ENCODE data around the gene HOXB9.
A peak's percentile ranks its signal among the peaks of the same experiment; 100 is the strongest.

The HOXB9 gene

DNA sequence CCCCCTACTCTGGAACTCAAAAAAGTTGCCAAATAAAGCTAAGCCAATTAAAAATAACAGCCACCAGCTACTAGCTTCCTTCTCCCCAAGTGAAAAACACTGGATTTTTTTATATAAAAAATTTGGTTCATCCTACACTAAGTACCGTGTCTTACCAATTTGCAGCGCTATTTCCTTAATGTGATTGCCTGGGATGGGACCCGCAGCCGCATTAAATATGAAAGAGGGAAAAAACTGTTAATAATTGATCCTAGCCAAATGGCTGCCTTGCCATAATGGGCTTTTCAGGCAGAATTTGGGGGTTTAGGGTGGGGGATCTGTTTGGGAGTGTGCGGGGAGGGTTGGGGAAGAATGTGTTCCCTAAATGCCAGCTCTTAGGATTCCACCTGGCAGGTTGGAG, 2.0 kb downstream of the HOXB9 start:
- DNase-seq (ENCODE audit: low read depth): no peak

DNA sequence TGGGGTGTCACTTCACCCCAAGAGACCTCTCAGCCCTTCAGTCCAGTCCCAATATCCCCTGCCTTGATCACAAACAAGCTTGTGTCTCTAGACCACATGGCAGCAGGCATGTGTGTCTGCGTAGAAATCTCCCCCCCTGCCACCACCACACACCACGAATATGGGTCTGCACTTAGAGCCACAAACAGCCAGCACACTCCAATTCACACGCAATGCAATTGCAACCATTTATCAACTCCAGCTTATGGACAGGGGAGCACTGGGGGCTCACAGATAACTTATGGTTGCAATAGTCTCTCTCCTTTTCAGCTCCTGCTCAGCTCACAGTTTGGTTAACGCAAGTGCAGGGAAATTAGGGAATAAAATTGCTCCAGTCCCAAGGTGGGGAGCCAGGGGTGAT, 2.6 kb downstream of the HOXB9 start:
- no peak for DNase-seq (ENCODE audit: low read depth)

DNA sequence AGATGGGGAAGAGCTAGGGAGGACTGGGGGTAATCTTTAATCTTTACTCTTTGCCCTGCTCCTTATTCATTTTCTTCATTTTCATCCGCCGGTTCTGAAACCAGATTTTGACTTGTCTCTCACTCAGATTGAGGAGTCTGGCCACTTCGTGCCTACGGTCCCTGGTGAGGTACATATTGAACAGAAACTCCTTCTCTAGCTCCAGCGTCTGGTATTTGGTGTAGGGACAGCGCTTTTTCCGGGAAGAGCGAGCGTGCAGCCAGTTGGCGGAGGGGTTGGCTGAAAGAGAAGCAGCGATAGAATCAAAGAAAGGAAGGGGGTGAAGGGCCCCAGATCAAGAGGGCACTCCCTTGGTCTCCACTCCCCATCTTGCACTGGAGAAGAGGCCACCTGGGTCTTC, 3.3 kb downstream of the HOXB9 start:
- no peak for DNase-seq (ENCODE audit: low read depth)

- DNase-seq (ENCODE audit: low read depth): no peak
Measured at GRCh38 chr17:48621410-48622392, 4.5 kb downstream of the HOXB9 start.

- no peak for DNase-seq (ENCODE audit: low read depth)
Measured at GRCh38 chr17:48620461-48621139, 5.6 kb downstream of the HOXB9 start.

DNA sequence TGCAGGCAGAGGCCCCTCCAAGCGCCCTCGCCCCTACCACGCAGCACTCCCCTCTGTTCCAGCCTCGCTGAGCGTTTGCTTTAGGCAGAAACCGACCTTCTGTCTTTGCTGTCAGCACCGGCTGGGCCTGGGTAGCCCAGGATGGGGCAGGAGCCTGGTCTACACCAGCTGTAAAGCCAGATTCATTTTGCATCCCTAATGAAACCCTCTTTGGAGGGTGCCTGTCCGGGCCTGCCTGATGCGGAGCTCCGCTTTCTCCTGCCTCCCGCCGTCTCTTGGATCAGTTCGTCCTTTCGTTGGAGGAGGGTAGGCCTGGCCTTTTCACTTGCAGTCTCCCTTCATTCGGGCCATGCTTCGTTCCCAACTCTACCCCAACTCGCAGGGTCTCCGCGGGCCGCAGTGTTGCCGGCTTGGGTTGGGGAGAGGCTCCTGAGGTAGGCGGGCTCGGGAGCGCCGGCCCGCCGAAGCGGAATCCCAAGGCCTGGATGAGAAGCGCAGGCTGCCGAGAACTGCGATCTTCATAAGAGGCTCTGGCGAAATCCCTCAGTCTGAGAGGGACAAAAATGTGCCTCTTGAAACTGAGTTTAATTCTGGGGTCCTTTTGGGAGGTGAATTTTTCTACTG, 6.2 kb downstream of the HOXB9 start:
- no peak for DNase-seq (ENCODE audit: low read depth)

DNA sequence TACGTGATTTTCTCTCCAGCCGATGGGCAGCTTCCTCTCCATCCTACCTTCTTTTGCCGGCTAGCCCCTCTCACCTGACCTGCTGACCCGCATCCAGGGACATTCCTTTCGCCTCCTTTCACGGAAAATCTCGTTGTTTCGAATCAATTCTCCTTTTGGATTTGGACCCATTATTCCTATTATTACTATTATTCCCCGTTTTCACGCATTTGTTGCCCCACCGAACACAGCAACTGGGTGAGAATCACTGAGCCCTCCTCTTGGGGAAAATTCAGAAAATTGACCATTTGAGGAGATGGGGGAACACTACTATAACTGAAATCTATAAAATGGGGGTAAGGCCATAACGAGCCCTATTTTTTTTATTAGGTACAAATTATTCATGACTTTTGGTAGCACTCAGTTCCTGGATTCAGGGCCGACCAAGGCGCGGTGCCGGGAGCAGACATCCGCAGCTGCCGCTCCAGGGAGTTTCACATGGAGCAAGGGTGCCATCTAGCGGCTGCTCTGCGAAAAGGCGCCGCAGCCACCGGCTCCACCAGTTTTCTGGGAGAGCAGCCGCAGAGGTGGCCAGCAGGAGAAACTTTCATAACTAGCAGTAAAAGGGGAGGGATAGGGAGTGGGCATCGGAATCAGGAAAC, 7.8 kb downstream of the HOXB9 start:
- peak; percentile 73 for DNase-seq (ENCODE audit: low read depth)

DNA sequence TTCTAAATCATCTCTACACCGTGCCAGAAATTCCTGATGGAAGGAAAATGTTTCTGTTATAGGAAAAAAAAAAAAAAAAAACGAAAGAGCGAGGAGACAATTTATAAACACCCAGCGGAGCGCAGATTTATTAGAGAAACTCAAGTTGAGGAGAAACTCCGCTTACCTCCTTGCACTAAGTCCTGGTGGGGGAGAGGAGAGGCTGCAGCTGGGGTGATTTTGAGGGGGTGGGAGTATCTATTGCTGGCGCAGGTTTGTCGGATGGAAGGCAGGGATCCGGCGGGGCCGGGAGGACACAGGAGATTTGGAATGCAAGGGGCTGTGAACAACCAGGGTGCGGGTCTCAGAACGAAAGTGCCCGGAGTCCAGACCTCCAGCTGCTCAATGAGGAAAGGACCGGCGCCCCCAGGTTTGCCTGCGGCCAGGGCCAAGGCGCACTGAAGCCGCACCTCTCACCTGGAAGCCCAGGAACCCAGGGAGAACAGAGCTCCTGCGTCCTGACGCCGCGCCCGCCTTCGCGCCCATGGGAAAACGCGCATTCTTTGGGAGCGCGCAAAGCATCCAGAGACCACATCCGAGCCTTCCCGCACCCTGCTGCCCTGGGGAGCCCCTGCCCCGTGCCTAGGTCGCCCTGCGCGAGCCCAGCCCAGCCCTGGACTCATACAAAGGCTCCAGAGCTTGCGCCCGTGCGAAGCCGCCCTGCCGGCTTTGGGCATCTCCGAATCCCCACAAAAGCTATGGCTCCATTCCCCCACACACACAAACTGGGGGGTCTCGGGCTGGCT, 8.5 kb downstream of the HOXB9 start:
- DNase-seq (ENCODE audit: low read depth): no peak

DNA sequence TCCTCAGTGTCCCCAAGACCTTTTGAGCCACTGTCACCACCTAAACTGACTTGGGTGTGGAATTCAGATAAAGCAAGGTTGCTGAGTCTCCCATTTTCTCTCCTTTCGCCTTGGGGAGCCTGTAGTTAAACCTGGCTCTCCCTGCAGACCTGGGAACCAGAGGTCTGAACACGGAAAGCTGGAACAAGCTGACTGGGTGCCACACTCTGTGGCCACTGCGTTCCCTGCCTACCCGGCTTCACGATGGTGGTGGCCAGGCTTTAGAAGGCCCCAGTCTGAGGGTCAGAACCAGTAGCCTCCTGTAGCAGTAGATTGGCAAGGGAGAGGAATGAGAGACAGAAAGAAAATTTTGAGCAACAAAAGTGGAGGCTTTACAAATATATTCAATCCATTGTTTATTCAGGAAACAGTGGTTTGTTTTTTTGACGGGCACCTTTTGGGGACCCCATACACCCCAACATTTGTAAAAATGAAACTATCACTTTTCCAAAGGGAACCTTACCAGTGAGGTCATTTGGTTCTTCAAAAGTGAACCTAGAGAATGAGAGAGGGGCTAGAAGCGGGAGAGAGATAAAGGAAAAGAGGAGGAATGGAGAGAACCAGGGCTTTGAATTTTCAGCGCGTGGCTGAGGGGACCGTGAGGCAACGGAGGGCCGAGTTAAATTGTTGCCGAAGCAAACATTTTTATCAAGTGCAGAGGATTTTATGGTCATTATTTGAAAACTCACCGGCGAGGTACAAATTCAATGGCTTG, 9.3 kb downstream of the HOXB9 start:
- DNase-seq (ENCODE audit: low read depth): no peak

DNA sequence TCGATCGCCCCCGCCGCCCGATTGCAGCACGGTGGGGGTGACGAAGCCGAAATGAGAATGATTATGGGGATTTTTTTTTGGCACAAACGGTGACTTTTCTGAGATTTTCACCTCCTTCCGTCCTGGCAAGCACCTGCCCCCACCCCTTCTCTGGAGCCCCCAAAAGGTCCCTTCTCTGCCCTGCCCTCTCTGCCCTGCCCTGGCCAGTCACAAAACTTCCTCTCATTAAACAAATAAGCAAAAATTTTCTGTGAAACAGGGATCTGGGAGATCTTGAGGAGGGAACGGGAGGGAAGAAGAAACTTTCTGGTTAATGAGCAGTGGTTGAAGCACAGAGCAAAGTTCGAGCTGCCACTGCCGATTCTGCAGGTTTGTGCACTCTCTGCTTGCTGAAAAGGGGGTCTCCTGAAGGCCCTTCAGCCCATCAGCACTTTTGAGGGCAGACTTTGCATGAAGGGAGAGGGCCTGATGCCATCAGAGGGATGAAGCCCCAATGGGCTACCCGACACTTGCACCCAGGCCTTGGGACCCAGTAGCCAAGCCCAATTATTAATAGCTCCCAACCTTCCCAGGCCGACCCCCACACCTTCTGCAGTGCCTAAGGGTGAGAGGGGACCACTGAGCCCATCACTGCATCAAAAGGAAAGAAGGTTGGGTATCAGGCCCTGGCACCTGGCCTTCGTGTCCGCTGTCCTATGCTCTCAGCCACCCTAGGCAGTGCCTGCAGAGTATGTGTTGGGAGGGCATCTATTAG, 10.0 kb downstream of the HOXB9 start:
- no peak for DNase-seq (ENCODE audit: low read depth)

DNA sequence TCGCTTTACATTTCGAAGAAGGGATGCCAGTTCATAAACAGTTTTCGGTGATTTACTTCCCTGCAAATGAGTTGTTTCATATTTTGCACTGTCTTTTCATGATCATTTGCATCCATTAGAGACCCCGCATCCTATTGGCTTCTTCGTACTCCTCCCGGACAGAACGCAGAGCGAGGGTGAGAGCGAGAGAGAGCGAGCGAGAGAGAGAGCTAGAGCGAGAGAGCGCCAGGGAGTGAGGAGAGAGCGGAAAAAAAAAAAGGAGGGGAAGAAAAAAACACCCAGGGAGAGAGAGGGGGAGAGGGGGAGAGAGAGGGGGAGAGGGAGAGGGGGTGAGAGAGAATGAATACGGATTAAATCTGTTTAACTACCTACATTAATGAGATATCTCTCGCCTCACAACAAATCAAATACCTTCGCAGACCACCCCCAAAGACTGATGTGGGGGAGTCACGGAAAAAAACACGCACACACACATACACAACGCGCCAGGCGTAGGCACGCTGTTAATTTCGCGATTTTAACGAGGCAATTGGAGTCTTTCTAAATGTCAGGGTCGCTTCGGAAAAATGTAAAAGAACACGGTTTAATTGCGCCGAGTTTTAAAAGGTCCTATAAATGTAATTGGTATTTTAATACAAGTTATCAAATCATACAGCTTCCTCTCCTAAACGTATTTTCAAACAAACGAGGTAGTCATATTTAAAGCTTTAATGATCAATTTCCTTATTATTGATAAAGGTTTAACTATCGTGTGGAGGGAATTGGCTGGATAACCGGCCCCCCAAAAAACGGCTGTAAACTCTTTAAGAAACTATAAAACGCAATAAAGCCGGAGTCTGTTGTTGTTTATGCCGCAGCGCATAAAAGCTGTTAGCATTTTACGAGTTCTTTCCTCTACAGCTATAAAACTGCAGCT, 10.9 kb downstream of the HOXB9 start, which contains the start of gene HOXB8:
Gene HOXB8 (minus strand): TSS at position 246 of the 916 bp plus-strand sequence. CDS start 588 bp downstream, outside the sequence.
- DNase-seq (ENCODE audit: low read depth): no peak

DNA sequence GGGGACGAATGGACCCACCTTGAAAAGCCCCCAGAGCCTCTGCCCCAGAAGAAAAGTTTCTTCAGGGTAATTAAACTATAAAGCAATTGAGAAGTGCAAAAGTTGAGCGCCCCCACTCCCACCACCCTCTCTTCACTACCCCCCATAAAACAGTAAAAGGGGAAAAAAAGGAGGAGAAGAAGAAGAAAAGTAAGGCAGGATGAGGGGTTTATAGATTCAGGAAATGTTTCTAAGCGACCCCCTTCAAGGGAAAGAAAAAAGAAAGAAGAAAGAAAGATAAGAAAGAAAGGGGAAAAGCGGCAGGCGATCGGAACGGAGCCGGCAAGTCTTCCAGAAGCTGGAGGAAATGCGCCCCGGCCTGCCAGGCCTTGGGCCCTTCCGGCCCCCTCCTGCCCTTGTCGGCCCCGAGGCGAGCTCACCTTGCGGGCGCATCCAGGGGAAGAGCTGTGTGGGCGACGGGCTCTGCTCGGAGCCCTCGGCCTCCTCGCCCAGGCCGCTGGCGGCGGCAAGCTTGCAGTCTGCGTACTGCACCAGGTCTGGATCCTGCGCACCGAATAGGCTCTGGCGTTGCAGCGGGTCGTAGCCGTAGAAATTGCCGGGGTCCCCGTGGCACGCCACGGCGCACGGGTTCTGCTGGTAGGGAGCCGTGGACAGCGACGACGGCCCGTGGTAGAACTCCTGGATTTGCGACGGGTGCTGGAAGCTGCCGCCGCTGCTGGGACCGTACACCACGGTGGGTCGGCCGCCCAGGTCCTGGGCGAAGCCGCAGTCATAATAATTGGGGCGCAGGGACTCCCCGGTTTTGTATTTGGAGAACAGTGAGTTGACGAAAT, 12.1 kb downstream of the HOXB9 start:
- no peak for DNase-seq (ENCODE audit: low read depth)

DNA sequence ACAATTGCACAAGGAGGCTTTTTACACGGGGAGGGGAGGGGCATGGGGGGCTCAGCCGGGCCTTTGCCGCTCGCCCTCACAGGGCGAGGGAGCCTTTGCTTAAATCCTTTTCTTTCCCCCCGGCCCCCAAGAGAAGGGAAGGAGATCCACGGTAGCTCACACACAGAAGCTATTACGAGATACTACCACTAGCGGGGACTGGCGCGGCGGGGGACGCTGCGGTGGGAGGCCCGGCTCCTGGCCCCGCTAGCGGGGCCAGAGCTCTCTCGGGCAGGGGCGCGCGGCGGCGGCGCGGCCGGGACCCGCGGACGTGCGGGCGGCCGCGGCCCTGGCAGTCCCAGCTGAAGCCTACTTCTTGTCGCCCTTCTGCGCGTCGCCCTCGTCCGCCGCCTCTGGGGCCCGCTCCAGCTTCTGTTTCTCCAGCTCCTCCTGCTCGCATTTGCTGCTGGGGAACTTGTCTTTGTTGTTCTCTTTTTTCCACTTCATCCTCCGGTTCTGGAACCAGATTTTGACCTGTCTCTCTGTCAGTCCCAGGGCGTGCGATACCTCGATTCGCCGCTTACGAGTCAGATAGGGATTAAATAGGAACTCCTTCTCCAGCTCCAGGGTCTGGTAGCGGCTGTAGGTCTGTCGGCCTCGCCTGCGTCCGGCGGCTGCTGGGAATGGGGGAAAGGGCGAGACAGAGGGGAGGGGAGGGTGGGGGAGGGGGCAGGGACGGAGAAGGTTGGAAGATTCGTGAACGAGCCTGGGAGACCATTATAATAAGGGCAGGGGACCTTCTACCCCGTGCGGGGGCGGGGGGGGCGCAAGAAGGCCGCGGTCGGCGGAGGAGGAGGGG, 13.1 kb downstream of the HOXB9 start:
- DNase-seq (ENCODE audit: low read depth): no peak

DNA sequence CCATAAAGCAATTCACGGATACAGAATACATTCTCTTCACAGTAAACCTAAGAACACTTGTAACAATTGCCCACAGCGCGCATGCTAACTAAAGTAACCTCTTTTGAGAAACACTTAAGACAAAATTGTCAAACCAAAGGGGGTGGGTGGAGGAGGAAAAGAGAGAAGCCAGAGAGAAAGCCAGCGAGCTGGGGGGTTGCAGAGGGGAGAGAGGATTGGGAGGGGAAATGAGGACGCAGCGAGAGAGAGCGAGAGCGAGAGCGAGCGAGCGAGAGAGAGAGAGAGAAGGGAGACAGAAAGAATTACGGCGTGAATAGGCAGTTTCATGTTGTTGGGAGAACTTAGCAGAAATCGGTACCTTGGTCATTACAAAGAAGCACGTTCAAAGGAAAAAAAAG, 13.7 kb downstream of the HOXB9 start:
- DNase-seq (ENCODE audit: low read depth): no peak

DNA sequence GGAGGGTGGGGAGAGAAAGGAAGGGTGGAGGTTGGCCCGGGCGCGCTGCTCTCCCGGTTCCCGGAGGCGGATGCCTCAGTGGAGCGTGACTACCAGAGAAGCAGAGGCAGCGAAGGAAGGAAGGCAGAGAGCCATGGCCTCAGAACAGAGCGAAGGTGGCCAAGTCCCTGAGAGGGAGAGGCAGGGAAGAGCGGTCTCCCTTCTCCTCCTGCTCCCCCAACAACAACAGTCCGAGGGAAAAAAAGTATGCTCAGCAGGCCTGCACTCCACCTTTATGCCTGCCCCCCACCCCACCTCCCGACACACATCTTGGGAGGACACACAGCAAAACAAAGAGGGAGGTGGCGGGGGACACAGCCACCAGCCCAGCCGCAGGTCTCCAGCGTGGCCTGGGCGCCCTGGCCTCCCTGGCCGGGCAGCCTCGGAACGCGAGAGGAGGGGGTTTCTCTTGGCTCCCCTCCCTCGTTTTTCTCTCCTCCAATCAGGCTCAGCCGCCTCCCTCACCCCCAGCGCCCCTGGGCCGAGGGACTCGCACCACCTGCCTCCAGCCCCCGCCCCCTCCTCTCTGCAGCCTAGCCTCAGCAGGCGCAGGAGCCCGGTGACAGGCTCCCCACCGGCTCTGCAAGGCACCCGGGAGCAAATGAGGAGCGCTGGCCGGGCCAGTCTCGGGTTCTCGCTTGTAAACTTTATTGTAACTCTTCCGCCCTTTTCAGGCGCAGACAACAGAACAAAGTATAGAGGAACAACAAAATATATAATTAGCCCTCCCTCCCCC, 14.3 kb downstream of the HOXB9 start:
- no peak for DNase-seq (ENCODE audit: low read depth)

DNA sequence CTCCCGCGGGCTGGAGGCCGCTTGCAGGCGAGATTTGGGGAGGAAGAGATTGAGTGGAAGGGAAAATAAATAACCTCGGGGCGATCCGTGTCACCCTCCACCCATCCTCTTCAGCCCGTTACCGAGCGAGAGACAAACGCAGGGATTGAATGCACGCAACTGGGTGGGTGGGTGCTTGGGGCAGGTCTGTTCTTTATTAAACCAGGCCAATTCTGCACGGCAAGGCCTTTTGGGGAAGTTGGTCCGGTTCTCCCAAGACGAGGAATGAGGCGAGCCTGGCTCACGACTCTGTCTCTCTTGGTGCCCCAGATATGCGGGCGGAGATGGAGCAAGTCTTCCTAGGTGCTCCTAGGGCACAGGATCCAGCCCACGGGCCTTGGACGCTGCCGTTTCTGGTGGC, 14.9 kb downstream of the HOXB9 start:
- DNase-seq (ENCODE audit: low read depth): no peak

Measured in stimulated activated CD4-positive, alpha-beta T cell treated with anti-CD3 and anti-CD28 coated beads, Interleukin-2, amount 100 ng/mL, for 4 hours (primary cell).